ENCODE results near the gene DOCK1.

DOCK1 gene

DNA sequence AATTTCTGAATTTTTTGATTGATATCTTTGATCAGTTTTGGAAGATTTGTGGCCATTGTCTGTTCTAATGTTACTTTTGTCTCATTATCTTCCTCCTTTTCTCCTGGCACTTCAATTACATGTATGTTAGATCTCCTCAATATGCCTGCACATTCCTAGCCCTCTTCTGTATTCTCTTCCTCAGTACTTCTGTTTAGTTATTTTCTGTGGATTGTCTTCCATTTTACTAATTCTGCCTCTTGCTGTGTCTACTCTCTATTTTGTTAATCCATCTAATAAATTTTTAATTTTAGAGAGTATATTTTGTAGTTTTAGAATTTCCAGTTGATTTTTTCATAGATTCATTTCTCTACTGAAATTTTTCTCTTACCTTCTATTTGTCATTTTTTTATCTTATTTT, 154.1 kb downstream of the DOCK1 start:
- H3K4me3 ChIP-seq (ENCODE audit: low read depth, low read length): no peak overlapping the region
- TF ChIP-seq CTCF (IDR thresholded peaks at IDR 0.05; ENCODE audit: low read depth, low read length): no peak
- no peak for TF ChIP-seq MYC (IDR thresholded peaks at IDR 0.05; ENCODE audit: low read depth, low read length)
- TF ChIP-seq MAX (IDR thresholded peaks at IDR 0.05; ENCODE audit: low read depth, low read length): no peak
- TF ChIP-seq POLR2A (IDR thresholded peaks at IDR 0.05; ENCODE audit: extremely low read depth, insufficient read length): no peak
- no peak for DNase-seq (ENCODE audit: low read depth)

DNA sequence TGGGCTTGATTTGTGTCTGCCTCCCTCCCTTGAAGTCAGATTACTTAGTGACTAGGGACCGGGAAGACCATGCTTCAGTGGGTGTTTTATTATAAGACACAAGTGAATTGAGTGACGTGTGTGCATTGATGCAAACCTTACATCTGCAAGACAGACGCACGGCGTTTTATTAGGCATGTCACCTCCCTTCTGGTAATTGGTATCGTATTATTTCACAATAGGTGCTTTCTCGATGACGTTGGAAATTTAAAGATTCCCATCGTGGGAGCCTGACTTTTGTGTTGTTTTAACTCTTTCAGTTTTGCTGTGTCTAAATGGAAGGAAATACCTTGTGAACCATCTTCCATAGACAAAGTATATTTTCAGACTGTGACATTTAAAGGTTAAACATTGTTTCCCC, 158.5 kb downstream of the DOCK1 start:
- TF ChIP-seq CTCF (IDR thresholded peaks at IDR 0.05; ENCODE audit: low read depth, low read length): no peak
- no peak for TF ChIP-seq MAX (IDR thresholded peaks at IDR 0.05; ENCODE audit: low read depth, low read length)
- no peak for TF ChIP-seq POLR2A (IDR thresholded peaks at IDR 0.05; ENCODE audit: extremely low read depth, insufficient read length)
- no peak for TF ChIP-seq MYC (IDR thresholded peaks at IDR 0.05; ENCODE audit: low read depth, low read length)
- no peak overlapping the region for H3K4me3 ChIP-seq (ENCODE audit: low read depth, low read length)
- DNase-seq (ENCODE audit: low read depth): no peak

DNA sequence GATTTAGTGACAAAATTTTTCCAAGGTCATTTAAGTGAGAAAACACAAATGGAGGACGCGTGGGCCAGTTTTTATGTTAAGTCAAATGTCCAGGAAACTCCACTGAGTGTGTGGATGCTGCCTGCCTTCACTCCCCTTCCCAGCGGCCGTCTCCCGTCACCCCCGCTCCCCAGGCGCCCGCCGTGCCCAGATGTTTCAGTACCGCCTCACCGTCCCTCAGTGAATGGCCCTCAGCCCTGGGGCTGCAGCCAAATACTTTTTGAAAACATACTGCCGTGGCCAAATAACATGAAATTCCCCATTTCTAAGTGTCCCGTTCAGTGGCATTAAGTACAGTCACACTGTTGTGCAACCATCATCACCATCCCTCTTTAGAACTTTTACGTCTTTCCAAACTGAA, 159.2 kb downstream of the DOCK1 start:
- no peak for TF ChIP-seq MYC (IDR thresholded peaks at IDR 0.05; ENCODE audit: low read depth, low read length)
- no peak for TF ChIP-seq CTCF (IDR thresholded peaks at IDR 0.05; ENCODE audit: low read depth, low read length)
- no peak for TF ChIP-seq MAX (IDR thresholded peaks at IDR 0.05; ENCODE audit: low read depth, low read length)
- no peak for TF ChIP-seq POLR2A (IDR thresholded peaks at IDR 0.05; ENCODE audit: extremely low read depth, insufficient read length)
- no peak overlapping the region for H3K4me3 ChIP-seq (ENCODE audit: low read depth, low read length)
- no peak for DNase-seq (ENCODE audit: low read depth)

- TF ChIP-seq POLR2A (IDR thresholded peaks at IDR 0.05; ENCODE audit: extremely low read depth, insufficient read length) (no peak), CTCF (IDR thresholded peaks at IDR 0.05; ENCODE audit: low read depth, low read length) (no peak), MAX (IDR thresholded peaks at IDR 0.05; ENCODE audit: low read depth, low read length) (no peak)
- no peak for DNase-seq (ENCODE audit: low read depth)
- no peak overlapping the region for H3K4me3 ChIP-seq (ENCODE audit: low read depth, low read length)
Observed at GRCh38 chr10:127067542-127068194, 162.4 kb downstream of the DOCK1 start.

- DNase-seq (ENCODE audit: low read depth): no peak
- TF ChIP-seq MAX (IDR thresholded peaks at IDR 0.05; ENCODE audit: low read depth, low read length) (no peak), POLR2A (IDR thresholded peaks at IDR 0.05; ENCODE audit: extremely low read depth, insufficient read length) (no peak), MYC (IDR thresholded peaks at IDR 0.05; ENCODE audit: low read depth, low read length) (no peak), CTCF (IDR thresholded peaks at IDR 0.05; ENCODE audit: low read depth, low read length) (no peak)
Observed at GRCh38 chr10:127068485-127068884, 163.3 kb downstream of the DOCK1 start.

More at GRCh38 chr10:127068485-127068884, 163.3 kb downstream of the DOCK1 start:
- no peak overlapping the region for H3K4me3 ChIP-seq (ENCODE audit: low read depth, low read length)

Measured in NB4 (cell line).